HG03280 (cell line): ENCODE measurements around the gene BRME1.
"Not testable (repeated sequence)": the region's sequence is repeated elsewhere in the genome, so short reads cannot be mapped to it uniquely, and the experiment has no call there.

Source experiments
- ATAC-seq: cut with Tn5 transposase; IDR thresholded peaks from one replicate; pipeline ENCODE4 v1.9.1; 2021; ENCODE audit warnings: mild to moderate bottlenecking, moderate library complexity; ENCODE audit not compliant: unreplicated experiment

Gene BRME1

GRCh38 chr19:13868663-13869062 is 37.3 kb downstream of the BRME1 start:
- ATAC-seq: no peak

GRCh38 chr19:13866463-13867046 is 39.4 kb downstream of the BRME1 start:
- ATAC-seq: no peak

DNA sequence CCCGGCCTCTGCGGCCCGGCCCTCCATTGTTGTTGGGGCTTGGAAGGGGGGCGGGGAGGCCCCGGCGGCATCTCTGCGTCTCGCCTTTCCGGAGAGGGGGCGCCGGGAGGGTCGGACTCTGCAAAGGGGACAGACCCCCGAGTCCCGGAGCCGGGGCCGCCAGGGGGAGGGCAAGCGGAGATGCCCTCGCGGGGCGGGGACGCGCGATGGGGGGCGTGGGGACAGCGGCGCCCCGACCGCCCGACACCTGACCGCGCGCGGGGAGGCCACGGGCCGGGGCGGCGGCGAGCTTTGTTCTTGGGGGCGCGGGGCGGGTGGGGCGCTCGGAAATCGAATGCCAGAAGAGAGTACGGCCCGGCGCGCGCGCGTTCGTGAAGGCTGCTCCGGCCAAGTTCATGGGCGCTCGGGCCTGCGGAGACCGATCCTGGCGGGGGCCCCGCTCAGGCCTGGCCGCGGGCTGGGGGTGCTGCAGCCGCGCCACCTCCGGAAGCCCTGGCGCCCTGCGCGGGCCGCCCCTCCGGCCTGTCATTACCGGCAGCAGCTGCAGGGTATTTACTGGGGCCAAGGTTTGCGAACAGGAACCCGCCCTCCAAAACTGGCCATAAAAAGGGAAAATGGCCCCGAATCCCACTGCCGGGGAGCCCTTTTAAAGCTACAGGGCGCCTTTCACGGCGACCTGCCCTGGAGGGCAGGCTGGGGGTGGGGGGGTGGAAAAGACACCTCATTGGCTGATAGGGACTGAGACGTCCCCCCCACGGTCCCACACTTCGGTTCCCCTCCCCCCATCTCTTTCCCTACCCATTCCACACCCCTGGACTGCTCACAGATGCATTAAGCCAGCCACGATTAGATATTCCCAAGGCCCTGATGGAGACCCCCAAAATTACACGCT is 40.1 kb downstream of the BRME1 start:
- ATAC-seq: no peak

DNA sequence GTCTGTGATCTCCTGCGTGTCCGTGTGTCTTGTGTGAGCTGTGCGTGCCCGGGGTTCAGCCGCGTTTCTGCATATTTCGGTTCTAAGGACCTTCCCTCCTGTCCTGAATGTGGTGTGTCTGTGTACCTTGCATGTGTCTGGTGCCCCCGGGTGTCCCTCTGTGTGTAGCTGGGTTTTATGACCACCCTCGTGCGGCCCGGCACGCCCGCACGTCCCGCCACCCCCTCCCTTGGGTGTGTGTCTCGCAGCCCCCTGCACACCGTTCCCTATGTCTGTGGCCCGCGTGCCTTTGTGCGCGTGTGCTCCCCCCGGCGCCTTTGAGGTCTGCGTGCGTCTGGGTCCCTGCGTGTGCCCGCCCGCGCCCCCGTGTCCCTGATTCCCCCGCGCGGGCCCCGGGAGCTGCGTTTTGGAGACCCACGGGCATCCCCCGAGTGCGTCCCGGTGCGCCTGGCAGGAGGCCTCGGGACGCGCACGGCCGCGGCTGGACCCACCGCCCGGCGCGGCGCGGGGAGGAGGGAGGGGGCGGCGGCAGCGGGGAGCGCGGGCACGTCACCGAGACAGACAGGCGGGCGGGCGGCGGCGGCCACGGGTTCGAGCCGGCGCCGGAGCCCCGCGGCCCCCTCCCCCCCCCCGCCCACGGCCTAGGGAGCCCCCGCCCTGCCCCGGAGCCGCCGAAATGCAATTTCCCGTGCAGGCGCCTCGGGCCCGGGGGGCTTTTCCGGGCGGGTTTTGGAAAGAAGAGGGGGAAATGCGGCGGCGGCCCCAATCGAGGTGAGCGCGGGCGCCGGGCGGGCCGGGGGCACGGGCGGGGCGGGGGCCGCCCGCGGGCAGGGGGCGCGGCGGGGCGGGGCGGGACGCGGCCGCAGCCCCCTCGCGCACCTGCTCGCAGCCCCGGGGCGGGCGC is 41.0 kb downstream of the BRME1 start:
- no peak for ATAC-seq

DNA sequence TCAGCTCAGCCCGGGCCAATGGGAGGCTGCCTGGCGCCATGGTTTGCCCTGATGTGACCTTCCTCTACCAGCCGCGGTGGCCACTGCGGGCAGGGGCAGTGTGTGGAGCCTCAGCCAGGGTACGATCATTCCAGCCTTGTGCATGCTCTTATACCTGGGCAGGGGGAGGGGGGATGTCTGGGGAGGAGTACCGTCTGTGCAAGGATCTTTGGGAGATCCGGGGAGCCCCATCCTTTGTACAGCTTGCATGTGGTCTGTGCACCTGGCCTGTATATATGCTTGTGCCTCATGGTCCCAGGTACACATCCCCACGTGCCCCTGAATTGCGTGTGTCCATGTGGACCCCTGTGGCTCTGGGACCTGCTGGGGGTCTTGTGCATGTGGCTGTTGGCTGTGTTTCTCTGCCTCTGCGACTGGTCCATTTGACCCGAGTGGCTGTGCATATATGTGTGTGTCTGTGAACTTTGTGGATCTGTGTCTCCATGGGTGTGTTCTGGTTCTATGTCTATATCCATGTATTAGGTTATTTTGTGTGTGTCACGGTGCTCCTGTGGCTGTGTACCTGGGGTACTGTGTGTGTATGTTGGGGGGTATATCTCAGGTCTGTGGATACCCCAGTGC is 41.8 kb downstream of the BRME1 start:
- no peak for ATAC-seq

- ATAC-seq: peak; percentile 73
These were observed 44.0 kb downstream of the BRME1 start for GRCh38 chr19:13861714-13862531.

GRCh38 chr19:13861392-13861713 is 44.6 kb downstream of the BRME1 start:
- ATAC-seq: no peak

DNA sequence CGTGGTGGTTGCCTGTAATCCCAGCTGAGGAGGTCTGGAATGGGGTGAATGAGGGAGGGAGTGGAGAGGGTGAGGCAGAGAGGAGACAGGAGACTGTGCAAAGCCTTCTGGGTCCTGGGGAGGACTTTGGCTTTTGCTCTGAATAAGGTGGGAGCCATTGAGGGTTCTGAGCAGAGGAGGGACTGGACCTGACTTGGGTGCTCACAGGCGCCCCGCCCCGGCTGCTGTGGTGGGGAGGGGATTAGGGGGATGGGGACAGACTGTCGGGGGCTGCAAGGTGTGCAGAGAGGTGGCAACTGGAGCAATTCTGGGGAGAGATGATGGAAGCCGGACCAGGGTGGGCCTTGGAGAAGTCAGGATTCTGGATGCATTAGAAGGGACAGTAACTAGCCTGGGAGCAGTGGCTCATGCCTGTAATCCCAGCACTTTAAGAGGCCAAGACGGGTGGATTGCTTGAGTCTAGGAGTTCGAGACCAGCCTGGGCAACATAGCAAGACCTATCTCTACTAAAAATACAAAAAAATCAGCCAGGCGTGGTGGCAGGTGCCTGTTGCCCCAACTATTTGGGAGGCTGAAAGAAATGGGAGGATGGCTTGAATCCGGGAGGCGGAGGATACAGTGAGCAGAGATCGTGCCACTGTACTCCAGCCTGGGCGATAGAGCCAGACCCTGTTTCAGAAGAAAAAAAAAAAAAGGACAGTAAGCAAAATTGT is 45.1 kb downstream of the BRME1 start:
- no peak for ATAC-seq

DNA sequence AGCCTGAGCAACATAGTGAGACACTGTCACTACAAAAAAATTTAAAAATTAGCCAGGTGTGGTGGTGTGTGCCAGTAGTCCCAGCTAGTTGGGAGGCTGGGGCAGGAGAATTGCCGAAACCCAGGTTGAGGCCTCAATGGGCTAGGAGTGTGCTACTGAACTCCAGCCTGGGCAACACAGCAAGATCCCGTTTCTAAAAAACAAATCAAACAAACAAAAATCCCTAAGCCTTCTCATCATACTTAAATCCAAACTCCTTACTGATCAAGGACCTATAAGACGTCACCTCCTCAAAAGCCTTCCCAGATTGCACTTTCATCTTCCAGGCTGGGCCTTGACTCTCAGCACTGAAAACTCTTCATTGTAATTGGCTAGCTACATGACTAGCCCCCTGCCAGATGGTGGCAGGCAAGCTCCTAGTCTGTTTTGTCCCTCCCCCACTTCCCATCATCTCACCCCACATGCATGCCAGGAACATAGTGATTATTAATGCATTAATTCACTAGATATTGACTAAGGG is 46.5 kb downstream of the BRME1 start:
- ATAC-seq: no peak

DNA sequence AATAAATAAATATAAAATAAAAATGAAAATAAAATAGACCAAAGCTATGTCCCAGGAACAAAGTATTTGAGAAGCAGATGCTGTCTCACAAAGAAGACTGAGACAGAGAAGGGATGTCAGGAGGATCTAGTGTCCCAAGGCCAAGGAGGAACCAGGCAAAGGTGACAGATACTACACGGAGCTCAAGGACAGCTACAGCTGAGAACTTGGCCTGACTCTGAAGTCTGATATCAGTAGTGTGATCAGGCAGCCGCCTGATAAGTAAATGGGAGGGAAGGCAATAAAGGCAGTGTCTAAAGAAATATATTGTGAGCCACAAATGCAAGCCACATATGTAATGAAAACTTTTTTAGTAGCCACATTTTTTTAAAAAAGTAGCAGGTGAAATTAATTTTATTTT is 49.4 kb downstream of the BRME1 start:
- ATAC-seq: no peak

DNA sequence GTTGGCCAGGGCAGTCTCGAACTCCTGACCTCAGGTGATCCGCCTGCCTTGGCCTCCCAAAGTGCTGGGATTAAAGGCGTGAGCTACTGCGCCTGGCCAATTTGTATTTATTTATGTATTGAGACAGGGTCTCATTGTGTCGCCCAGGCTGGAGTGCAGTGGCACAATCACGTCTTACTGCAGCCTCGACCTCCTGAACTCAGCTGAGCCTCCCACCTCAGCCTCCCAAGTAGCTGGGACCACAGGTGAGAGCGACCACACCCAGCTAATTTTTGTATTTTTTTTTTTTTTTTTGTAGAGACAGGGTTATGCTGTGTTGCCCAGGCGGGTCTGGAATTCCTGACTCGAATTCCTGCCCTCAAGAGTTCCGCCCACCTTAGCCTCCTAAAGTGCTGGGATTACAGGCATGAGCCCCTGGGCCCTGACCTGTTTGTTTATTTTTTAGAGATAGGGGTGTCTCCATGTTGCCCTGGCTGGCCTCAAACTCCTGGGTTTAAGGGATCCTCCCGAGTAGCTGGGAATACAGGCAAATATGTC is 53.7 kb downstream of the BRME1 start:
- not testable (repeated sequence) for ATAC-seq

- ATAC-seq: not testable (repeated sequence)
These were observed 54.2 kb downstream of the BRME1 start for GRCh38 chr19:13851734-13852114.

DNA sequence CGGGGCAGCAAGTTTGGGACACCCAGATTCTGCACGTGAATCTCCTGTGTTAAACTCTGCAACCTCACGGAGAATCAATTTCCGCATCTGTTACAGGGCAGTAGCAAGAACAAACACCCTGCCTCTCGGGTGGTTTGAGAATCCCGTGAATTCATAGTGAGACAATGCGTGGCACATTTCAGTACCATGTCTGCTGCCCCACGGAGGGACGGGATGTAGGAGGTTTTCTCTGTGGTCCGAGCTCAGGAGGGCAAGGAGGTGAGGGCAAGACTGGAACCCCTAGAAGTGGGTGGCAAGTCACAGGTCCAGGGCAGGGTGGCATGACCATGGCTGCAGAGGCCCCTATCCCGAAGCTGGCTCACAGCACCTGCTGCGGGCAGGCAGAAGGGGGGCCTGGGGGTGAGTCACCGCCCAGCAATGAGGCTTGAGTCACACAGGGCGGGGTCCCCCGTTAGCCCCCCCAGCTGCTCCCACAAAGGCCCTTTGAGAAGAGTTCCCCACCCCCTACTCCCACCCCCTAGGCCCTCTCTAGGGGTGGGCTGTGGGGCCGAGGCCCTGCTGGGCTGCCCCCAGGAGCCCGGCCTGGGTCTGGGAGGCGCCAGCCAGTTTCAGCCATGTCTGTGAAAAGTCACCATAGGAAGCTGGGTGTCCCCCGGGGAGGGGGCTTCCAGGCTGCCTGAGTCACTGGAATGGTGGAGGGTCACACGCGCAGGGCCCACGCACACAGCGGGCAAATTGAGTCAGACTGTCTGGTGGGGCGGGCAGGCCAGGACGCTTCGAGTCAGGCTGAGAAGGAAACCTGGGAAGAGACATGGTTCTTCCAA is 54.8 kb downstream of the BRME1 start:
- ATAC-seq: no peak

- no peak for ATAC-seq
These were observed 55.7 kb downstream of the BRME1 start for GRCh38 chr19:13849991-13850909.

- ATAC-seq: no peak
These were observed 56.9 kb downstream of the BRME1 start for GRCh38 chr19:13848798-13849676.

- ATAC-seq: no peak
These were observed 57.6 kb downstream of the BRME1 start for GRCh38 chr19:13848340-13848677.
